ENCODE results near the gene KCNJ13.
"Not testable (repeated sequence)": the region's sequence is repeated elsewhere in the genome, so short reads cannot be mapped to it uniquely, and the experiment has no call there.

The KCNJ13 gene

GRCh38 chr2:232761301-232761907, 15.0 kb downstream of the KCNJ13 start:
- DNase-seq, result peak; percentile 23 to 25

- DNase-seq, result no peak
Measured at GRCh38 chr2:232757905-232758304, 18.5 kb downstream of the KCNJ13 start.

- DNase-seq, result no peak
Measured at GRCh38 chr2:232750135-232750671, 26.2 kb downstream of the KCNJ13 start.

GRCh38 chr2:232749331-232749730, 27.0 kb downstream of the KCNJ13 start:
- no peak for DNase-seq

- no peak for DNase-seq
Measured at GRCh38 chr2:232748038-232748437, 28.3 kb downstream of the KCNJ13 start.

- DNase-seq, result no peak
Measured at GRCh38 chr2:232744963-232745362, 31.4 kb downstream of the KCNJ13 start.

GRCh38 chr2:232741972-232742371, 34.4 kb downstream of the KCNJ13 start:
- no peak for DNase-seq

GRCh38 chr2:232741294-232741693, 35.1 kb downstream of the KCNJ13 start:
- DNase-seq, result no peak

- no peak for DNase-seq
Measured at GRCh38 chr2:232731470-232731869, 44.9 kb downstream of the KCNJ13 start.

- DNase-seq, result no peak
Measured at GRCh38 chr2:232728785-232729184, 47.6 kb downstream of the KCNJ13 start.

GRCh38 chr2:232723027-232723426, 53.3 kb downstream of the KCNJ13 start:
- DNase-seq, result no peak

GRCh38 chr2:232721882-232722281, 54.5 kb downstream of the KCNJ13 start:
- DNase-seq, result no peak

GRCh38 chr2:232721261-232721660, 55.1 kb downstream of the KCNJ13 start:
- no peak for DNase-seq

- not testable (repeated sequence) for DNase-seq
Measured at GRCh38 chr2:232720056-232720455, 56.3 kb downstream of the KCNJ13 start.
